HG03469 (cell line): ENCODE results near the gene GRIK4.
"Not testable (repeated sequence)": the region's sequence is repeated elsewhere in the genome, so short reads cannot be mapped to it uniquely, and the experiment has no call there.

Source experiments
- ATAC-seq: cut with Tn5 transposase; IDR thresholded peaks from one replicate; pipeline ENCODE4 v1.9.1; 2021; ENCODE audit warnings: mild to moderate bottlenecking, moderate library complexity, moderate number of reproducible peaks; ENCODE audit not compliant: unreplicated experiment

Gene GRIK4

GRCh38 chr11:120511116-120511819, at the start of gene GRIK4:
Gene GRIK4 (plus strand): TSS chr11:120511748. CDS start chr11:120660319, 148,571 bp downstream.
- ATAC-seq: peak; percentile 57

GRCh38 chr11:120462825-120463224, 48.7 kb upstream of the GRIK4 start:
- no peak for ATAC-seq

DNA sequence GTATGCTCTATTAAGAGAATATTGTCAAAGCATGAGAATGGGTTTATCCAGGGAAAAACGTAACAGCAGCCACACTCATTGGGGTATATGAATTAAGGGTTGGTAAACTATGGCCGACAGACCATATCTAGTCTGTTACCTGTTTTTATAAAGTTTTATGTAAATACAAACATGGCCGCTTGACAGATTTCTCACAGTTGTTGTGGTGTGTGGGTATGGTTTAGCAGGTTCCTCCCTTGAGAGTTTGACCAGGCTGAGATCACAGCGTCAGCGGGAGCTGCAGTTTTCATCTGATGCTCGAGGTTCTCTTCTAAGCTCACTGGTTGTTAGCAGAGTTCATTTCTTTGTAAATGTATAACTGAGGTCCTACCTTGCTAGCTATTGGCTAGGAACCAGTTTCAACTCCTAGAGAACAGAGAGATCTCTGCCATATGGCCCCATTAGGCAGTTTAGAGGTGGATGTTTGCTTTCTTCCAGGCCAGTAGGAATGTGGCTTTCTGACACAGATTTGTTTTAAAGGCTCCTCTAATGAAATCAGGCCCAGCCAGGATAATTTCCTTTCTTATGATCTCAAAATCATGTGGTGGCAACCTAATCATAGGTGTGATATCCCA, 45.5 kb upstream of the GRIK4 start:
- no peak for ATAC-seq

DNA sequence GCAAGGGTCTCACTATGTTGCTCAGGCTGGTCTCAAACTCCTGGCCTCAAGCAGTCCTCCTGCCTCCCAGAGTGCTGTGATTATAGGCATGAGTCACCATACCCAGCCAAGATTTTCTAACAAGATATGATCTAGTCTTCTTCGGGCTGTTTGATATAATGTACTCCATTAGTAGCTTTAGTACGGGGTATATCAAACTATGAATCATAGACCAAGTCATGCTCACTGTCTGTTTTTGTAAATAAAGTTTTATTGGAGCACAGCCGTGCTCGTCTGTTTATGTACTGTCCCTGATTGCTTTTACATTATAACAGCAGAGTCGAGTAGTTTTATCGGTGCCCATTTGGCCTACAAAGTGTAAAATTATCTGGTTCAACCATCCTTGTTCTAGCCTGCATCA, 43.9 kb upstream of the GRIK4 start:
- no peak for ATAC-seq

GRCh38 chr11:120471131-120471530, 40.4 kb upstream of the GRIK4 start:
- no peak for ATAC-seq

- no peak for ATAC-seq
Measured at GRCh38 chr11:120471994-120472393, 39.6 kb upstream of the GRIK4 start.

- no peak for ATAC-seq
Measured at GRCh38 chr11:120473503-120473902, 38.0 kb upstream of the GRIK4 start.

DNA sequence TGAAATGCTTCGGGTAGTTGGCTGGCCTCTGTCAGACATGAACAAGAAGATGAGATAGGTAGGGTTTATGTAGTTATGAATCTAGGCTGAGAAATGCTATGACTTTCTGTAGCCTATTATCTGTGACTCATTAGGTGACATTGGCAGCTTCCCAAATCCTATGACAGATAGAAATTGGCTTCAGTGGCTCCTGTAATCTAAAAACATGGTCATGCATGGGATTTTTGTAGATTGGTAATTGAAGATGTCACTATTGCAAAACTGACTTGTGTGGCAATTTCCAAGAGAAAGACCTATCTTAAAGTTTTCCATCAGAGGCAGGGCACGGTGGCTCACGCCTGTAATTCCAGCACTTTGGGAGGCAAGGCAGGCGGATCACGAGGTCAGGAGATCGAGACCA, 29.4 kb upstream of the GRIK4 start:
- ATAC-seq: no peak

- ATAC-seq: no peak
Measured at GRCh38 chr11:120484722-120485121, 26.8 kb upstream of the GRIK4 start.

DNA sequence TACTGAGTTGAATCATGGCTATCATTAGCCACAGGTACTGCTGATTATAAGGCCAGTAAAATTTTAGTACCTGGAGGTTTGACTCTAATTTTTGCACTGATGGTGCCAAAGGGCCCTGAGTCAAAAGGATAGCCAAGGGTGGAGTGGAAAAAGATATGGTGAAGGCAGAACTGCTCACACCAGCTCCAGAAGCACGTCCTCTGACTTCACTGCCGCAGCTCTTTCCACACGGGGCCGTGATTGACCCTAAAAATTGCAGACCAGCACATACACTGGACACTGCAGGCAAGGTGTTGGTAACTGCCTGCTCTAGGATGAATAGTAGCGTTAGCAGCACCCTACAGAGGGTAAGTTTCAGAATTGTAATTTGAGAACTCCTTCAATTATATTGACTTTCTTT, 25.4 kb upstream of the GRIK4 start:
- ATAC-seq: no peak

- no peak for ATAC-seq
Measured at GRCh38 chr11:120489799-120490198, 21.7 kb upstream of the GRIK4 start.

DNA sequence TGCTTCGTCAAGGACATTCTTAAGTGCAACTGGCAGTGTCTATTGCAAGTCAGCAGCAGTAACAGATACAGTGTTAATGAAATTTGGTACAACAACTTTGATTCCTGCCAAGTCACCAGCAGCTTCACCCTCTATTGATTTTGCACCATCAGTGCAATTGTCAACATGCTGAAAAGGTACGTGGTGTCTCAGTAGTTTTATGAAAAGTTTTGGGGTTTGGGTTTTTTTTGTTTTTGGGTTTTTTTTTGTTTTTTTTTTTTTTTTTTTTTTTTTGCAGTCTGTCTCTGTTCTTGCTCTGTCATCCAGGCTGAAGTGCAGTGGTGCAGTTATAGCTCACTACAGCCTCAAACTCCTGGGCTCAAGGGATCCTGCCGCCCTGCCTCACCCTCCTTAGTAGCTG, 19.1 kb upstream of the GRIK4 start:
- no peak for ATAC-seq

GRCh38 chr11:120494595-120494994, 17.0 kb upstream of the GRIK4 start:
- no peak for ATAC-seq

- no peak for ATAC-seq
Measured at GRCh38 chr11:120499088-120499487, 12.5 kb upstream of the GRIK4 start.

- ATAC-seq: no peak
Measured at GRCh38 chr11:120499859-120500258, 11.7 kb upstream of the GRIK4 start.

DNA sequence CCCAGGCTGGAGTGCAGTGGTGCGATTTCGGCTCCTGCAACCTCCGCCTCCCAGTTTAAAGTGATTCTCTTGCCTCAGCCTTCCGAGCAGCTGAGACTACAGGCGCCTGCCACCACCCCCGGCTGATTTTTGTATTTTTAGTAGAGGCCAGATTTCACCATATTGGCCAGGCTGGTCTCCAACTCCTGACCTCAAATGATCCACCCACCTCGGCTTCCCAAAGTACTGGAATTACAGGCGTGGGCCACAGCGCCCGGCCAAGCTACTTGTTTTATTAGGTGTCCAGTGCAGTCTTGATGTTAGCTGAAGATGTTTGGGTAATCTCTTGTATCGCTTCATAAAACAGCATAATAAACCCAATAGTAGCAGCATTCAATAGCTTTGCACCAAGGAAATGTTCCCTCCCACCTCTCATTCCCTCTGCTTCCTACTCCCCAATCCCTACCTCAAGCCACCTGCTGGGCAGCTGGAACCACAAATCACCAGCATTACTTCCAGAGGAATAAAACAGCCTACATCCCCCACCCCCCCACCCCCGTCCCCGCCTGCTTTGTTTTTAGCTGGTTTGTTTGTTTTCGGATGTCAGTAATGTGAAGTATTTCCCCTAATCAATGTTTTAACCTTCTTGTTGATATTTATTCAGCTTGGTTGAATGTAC, 11.0 kb upstream of the GRIK4 start:
- ATAC-seq: no peak

GRCh38 chr11:120501440-120501839, 10.1 kb upstream of the GRIK4 start:
- ATAC-seq: no peak

GRCh38 chr11:120501976-120502755, 9.4 kb upstream of the GRIK4 start:
- no peak for ATAC-seq

DNA sequence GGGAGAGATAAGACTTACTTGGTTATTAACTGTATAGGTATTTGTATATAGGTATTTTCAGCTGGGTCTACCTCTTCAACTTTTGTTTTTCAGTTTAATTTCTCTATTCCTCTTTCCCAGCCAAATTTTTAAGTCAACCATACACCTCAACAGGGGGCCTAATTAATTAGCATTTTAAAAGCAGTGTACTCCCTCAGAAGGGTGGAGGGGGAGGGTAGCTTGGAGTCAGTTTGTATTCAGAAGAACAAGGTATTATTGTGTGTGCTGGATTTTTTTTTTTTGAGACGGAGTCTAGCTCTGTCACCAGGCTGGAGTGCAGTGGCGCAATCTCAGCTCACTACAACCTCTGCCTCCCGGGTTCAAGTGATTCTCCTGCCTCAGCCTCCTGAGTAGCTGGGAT, 8.0 kb upstream of the GRIK4 start:
- ATAC-seq: not testable (repeated sequence)

- no peak for ATAC-seq
Measured at GRCh38 chr11:120505801-120506425, 5.6 kb upstream of the GRIK4 start.
